ENCODE results near the gene CHPF2. TPM values are rescaled to one million over a fixed set of nuclear protein-coding genes. Genes with fewer than 3 reads are reported as not detected.

The CHPF2 gene
- total RNA-seq, 6 experiments from 2014 or later, result 125 to 171 (median 138) TPM

DNA sequence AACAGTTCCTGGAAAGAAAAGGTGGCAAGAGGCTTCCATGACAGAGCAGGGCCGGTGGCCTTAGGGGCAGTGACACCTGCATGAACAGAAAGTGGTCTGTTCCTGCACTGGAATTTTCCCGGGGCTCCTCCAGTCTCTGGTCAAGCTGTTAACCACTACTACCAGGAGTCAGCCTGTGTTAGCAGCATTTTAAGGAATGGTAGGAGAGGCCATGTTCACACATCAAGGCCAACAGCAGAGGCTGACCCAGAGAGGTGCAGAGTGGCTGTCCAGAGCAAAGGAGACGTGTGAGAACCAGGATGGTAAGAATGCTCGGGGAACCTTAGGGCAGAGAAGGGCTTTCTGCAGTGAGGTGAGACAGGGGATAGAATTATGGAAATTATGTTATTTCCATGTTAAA is 30.5 kb upstream of the CHPF2 start:
- Mint-ChIP-seq H3K27me3 (ENCODE audit: insufficient read depth) (peaks cover 48% of the 10 kb centered on the region), H3K4me3 (no peak overlapping the region), H3K4me1 (ENCODE audit: low read depth) (no peaks in the 10 kb centered on the region), H3K27ac (no peak overlapping the region), H3K36me3 (ENCODE audit: low read depth) (no peaks in the 10 kb centered on the region), H3K9me3 (no peaks in the 10 kb centered on the region)
- no peak for TF ChIP-seq CTCF (IDR thresholded peaks at IDR 0.05)
- no peak for DNase-seq

- no peak overlapping the region for H3K27ac Mint-ChIP-seq
- H3K27me3 Mint-ChIP-seq (ENCODE audit: insufficient read depth), result peaks cover 48% of the 10 kb centered on the region
- H3K36me3 Mint-ChIP-seq (ENCODE audit: low read depth), result no peaks in the 10 kb centered on the region
Measured at GRCh38 chr7:151202836-151203235, 29.4 kb upstream of the CHPF2 start.

GRCh38 chr7:151204383-151205032 is 27.8 kb upstream of the CHPF2 start:
- H3K36me3 Mint-ChIP-seq (ENCODE audit: low read depth), result no peaks in the 10 kb centered on the region
- TF ChIP-seq CTCF (IDR thresholded peaks at IDR 0.05), result no peak
- H3K27ac Mint-ChIP-seq, result no peak overlapping the region
- H3K27me3 Mint-ChIP-seq (ENCODE audit: insufficient read depth), result peaks cover 50% of the 10 kb centered on the region
- H3K4me1 Mint-ChIP-seq (ENCODE audit: low read depth), result no peaks in the 10 kb centered on the region
- H3K4me3 Mint-ChIP-seq, result no peak overlapping the region
- no peaks in the 10 kb centered on the region for H3K9me3 Mint-ChIP-seq
- no peak for DNase-seq

More at GRCh38 chr7:151202836-151203235, 29.4 kb upstream of the CHPF2 start:
- no peak for TF ChIP-seq CTCF (IDR thresholded peaks at IDR 0.05)
- no peaks in the 10 kb centered on the region for H3K9me3 Mint-ChIP-seq
- no peaks in the 10 kb centered on the region for H3K4me1 Mint-ChIP-seq (ENCODE audit: low read depth)
- H3K4me3 Mint-ChIP-seq, result no peak overlapping the region
- no peak for DNase-seq

GRCh38 chr7:151205730-151206129 is 26.6 kb upstream of the CHPF2 start:
- Mint-ChIP-seq H3K27me3 (ENCODE audit: insufficient read depth) (peaks cover 43% of the 10 kb centered on the region), H3K9me3 (no peaks in the 10 kb centered on the region), H3K27ac (no peak overlapping the region), H3K4me3 (no peak overlapping the region), H3K4me1 (ENCODE audit: low read depth) (no peaks in the 10 kb centered on the region), H3K36me3 (ENCODE audit: low read depth) (no peaks in the 10 kb centered on the region)
- no peak for TF ChIP-seq CTCF (IDR thresholded peaks at IDR 0.05)
- no peak for DNase-seq

GRCh38 chr7:151206914-151207313 is 25.4 kb upstream of the CHPF2 start:
- H3K27me3 Mint-ChIP-seq (ENCODE audit: insufficient read depth), result peaks cover 40% of the 10 kb centered on the region
- H3K27ac Mint-ChIP-seq, result no peak overlapping the region
- H3K36me3 Mint-ChIP-seq (ENCODE audit: low read depth), result no peaks in the 10 kb centered on the region
- H3K4me3 Mint-ChIP-seq, result no peak overlapping the region
- no peaks in the 10 kb centered on the region for H3K9me3 Mint-ChIP-seq
- H3K4me1 Mint-ChIP-seq (ENCODE audit: low read depth), result no peaks in the 10 kb centered on the region
- DNase-seq, result no peak
- no peak for TF ChIP-seq CTCF (IDR thresholded peaks at IDR 0.05)

Data from HFFc6 (cell line).